A549 treated with ZK216348 at 1 μM for 4 hours (cell line): ENCODE results near the gene TAS2R20. TPM values are rescaled to one million over a fixed set of nuclear protein-coding genes. Genes with fewer than 3 reads are reported as not detected.

Source experiments
- total RNA-seq: library from RNA; stranded (reverse); fragments of 200-300 nt; extraction: Qiagen RNA extraction; gene quantifications from 5 replicates; pipeline ENCODE4 v1.2.3, GENCODE V29; 2022; ENCODE audit warnings: low read depth

The TAS2R20 gene, protein sequence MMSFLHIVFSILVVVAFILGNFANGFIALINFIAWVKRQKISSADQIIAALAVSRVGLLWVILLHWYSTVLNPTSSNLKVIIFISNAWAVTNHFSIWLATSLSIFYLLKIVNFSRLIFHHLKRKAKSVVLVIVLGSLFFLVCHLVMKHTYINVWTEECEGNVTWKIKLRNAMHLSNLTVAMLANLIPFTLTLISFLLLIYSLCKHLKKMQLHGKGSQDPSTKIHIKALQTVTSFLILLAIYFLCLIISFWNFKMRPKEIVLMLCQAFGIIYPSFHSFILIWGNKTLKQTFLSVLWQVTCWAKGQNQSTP
- total RNA-seq: 0.13 to 0.30 TPM (median 0.18 TPM) in 4 of 5 replicates, not detected in the other

DNA sequence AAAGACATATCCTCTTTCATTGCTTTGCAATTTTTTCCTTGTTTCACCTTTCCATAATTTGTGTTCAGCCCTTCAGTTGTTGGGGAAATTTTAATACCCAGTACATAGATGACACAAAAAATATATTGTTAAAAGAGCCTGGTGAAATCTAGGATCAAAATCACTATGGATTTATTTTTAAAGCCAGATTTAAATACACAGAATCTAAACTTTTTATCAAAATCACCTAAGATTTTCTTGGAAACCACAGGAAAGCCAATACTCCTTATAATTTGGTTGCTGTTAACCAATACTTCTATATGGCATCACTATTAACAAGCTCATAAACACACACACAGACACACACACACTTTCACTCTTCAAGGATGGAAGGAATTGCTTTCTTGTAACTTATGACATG, at the start of gene TAS2R20:
TAS2R20 (minus strand) TSS at position 101 of the 400 bp plus-strand sequence. CDS start 429 bp downstream, outside the sequence.

DNA sequence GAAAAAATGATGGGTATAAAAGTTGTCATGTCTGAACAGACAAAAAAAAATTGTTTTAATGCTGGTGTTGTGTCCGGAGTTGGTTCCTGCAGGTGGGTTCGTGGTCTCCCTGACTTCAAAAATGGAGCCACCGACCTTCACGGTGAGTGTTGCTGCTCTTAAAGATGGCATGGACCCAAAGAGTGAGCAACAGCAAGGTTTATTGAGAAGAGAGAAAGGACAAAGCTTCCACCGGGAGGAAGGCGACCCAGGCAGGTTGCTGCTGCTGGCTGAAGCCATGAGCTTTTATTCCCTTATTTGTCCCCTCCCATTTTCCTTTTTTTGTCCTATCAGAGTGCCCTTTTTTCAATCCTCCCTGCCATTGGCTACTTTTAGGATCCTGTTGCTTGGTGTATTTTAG, 33.2 kb upstream of the TAS2R20 start, which contains the start of gene TAS2R31:
TAS2R31 (minus strand) TSS at position 101 of the 400 bp plus-strand sequence; CDS start at position 29, 72 bp downstream.

DNA sequence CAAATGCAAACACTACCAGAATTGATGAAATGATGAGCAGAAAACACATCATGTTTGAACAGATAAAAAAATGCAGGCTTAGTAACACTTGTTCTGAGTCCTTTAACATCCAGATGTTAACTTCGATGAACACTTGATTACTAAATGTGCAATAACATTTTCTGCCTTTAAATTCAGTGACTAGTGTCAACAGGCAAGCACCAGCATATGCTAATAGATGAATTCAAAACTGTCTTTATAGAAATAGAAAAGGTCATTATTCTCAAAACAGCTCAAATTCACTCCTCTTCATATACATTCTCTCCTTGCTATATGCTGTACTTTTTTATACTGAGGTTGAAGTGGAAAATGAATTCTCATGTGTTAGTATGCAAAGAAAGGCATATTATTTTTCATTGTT, 24.4 kb upstream of the TAS2R20 start, which contains the start of gene TAS2R19:
TAS2R19 (minus strand) TSS at position 101 of the 400 bp plus-strand sequence; CDS start at position 52, 49 bp downstream.

DNA sequence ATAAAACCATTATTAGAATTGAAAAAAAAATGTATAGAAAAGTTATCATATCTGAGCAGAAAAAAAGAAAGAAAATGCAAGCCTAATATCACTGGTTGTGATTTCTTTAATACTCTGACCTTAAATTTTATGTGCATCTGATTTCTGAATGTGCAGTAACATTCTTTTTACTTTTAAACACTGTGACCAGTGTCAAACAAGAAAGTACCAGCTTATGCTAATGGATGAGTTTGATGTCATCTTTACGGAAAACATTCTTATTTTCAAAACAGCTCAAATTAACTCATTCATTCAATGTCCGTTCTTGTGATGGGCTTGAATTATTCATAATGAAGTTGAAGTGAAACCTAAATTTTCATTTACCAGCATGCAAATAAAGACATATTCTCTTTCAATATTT, 11.3 kb downstream of the TAS2R20 start, which contains the start of gene TAS2R50:
TAS2R50 (minus strand) TSS at position 101 of the 400 bp plus-strand sequence; CDS start at position 49, 52 bp downstream.

Other genes starting within 250 kb of the TAS2R20 start
- gene TAS2R7, start 195.7 kb downstream of the TAS2R20 start, total RNA-seq: not detected in 5 replicates
- gene TAS2R8, start 191.0 kb downstream of the TAS2R20 start, total RNA-seq: not detected in 5 replicates
- gene TAS2R9, start 188.1 kb downstream of the TAS2R20 start, total RNA-seq: not detected in 5 replicates
- gene TAS2R10, start 171.9 kb downstream of the TAS2R20 start, total RNA-seq: 0.19 TPM in 1 of 5 replicates, not detected in the others
- 1.2 to 2.5 TPM (median 1.9 TPM) in 5 replicates for gene PRR4, start 148.8 kb downstream of the TAS2R20 start, total RNA-seq
- gene PRH1, start 114.0 kb downstream of the TAS2R20 start, total RNA-seq: 2.2 to 5.4 TPM (median 2.9 TPM) in 5 replicates
- not detected in 5 replicates for gene TAS2R13, start 88.7 kb downstream of the TAS2R20 start, total RNA-seq
- gene PRH2, start 69.1 kb downstream of the TAS2R20 start, total RNA-seq: not detected in 5 replicates
- 0.47 to 0.77 TPM (median 0.56 TPM) in 5 replicates for gene TAS2R14, start 59.0 kb downstream of the TAS2R20 start, total RNA-seq
- gene TAS2R50, start 11.4 kb downstream of the TAS2R20 start, total RNA-seq: not detected in 5 replicates
- gene TAS2R19, start 24.3 kb upstream of the TAS2R20 start, total RNA-seq: 0.19 TPM in 1 of 5 replicates, not detected in the others
- gene TAS2R31, start 33.1 kb upstream of the TAS2R20 start, total RNA-seq: 0.33 TPM in 1 of 5 replicates, not detected in the others
- not detected in 5 replicates for gene TAS2R46, start 64.0 kb upstream of the TAS2R20 start, total RNA-seq
- gene TAS2R43, start 94.0 kb upstream of the TAS2R20 start, total RNA-seq: not detected in 5 replicates
- not detected in 5 replicates for gene TAS2R30, start 136.3 kb upstream of the TAS2R20 start, total RNA-seq
- 7.9 to 11.0 TPM (median 8.6 TPM) in 5 replicates for gene SMIM10L1, start 172.9 kb upstream of the TAS2R20 start, total RNA-seq
- not detected in 5 replicates for gene TAS2R42, start 188.6 kb upstream of the TAS2R20 start, total RNA-seq